K562 treated with DMSO at 1 percent for 48 hours (cell line): Measurements from ENCODE around the gene GLYR1. TPM values are rescaled to one million over a fixed set of nuclear protein-coding genes. Genes with fewer than 3 reads are reported as not detected.

Experiments used
- total RNA-seq: library from RNA; unstranded; fragments of 300-600 nt; gene quantifications from 2 replicates; pipeline ENCODE4 v1.2.3, GENCODE V29; 2022; ENCODE audit warnings: low replicate concordance; ENCODE audit errors: extremely low read depth

The GLYR1 gene
- not detected in 2 replicates for total RNA-seq

GRCh38 chr16:4846901-4847773 lies at the start of gene GLYR1, which contains the start of gene UBN1:
Gene GLYR1 (minus strand): TSS chr16:4847288. CDS start chr16:4847265, 23 bp downstream.
Gene UBN1 (plus strand): TSS chr16:4847481. CDS start chr16:4852918, 5,437 bp downstream.

DNA sequence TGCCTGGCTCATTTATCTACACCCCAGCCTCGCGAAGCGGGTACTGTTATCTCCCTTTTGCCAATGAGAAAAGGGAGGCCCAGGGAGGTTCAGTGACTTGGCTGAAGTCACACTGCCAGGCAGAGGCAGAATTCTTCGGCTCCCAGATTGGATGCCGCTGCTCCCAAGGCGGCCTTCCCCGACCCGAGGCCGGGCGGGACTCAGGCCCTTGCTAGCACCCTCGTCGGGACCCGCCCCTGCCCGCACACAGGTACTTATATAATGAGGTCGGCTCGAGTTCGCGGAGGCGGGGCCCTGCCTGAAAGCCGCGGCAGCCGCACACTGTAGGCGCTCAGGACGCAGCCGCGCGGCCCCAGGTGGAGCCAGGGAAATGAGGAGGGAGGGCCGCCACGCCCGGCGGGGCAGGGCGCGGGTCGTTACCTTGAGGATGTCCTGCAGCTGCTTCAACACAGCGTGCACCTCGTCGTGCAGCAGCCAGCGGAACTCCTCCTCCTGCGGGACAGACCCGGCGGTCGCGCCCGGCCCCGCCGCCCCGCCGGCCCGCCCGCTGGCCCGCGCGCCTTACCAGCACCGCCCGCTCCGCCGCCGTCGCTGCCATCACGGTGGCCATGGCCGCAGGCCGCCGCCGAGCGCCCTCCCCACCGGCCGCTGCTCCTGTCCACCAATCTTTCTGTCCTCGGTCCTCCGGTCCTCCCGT lies 45.0 kb downstream of the GLYR1 start, which contains the start of gene ROGDI:
Gene ROGDI (minus strand): TSS at position 672 of the 697 bp plus-strand sequence. CDS start 62 bp downstream, at position 610.

GRCh38 chr16:4795181-4795827 lies 51.8 kb downstream of the GLYR1 start, which contains the start of gene SMIM22:
Gene SMIM22 (plus strand): TSS chr16:4795369. CDS start chr16:4795735, 366 bp downstream.

DNA sequence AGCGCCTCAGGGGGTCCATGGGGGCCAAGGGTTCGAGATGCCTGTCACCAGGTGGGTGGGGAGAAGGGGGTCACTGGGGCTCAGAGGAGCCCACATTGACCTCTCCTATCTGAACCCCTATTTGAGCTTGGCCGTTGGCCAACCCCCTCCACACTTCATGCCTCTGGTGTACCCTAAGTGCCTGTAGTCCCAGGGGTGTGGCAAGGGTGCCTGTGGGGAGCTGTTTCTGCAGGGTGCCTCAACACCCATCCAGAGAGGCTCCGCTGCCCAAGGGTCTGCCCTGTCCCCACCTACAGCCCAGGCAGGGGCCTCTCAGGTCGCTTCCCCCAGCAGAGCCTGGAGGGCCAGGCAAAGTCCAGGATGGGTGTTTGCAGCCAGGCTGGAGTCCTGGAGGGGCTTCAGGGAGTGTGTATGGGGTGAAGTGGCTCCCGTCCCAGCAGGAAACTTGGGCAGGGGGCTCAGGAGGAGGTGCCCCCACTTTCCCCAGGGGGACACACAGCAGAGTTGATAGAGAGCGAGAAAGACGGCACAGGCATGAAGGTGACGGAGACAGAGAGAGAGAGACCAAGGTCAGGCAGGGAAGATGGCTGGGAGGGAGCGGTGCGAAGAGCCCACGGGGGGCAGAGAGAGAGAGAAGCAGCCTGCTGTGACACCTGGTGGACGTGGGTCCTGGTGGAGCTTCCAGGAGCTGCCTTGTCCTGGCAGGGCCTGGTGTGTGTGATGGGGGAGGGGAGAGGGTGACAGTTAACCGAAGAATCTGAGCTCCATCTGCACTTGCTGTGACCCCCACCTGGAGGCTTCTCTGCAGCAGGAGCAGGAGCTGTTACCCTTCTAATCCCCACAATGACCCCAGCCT lies 59.2 kb downstream of the GLYR1 start, which contains the start of gene SEPTIN12:
Gene SEPTIN12 (minus strand): TSS at position 719 of the 856 bp plus-strand sequence. CDS start 700 bp downstream, at position 19.

GRCh38 chr16:4766875-4767628 lies 80.0 kb downstream of the GLYR1 start, which contains the start of gene ZNF500:
Gene ZNF500 (minus strand): TSS chr16:4767162. CDS start chr16:4765978, 1,184 bp downstream.

Other genes with a start within 250 kb of the GLYR1 start
- gene UBALD1, start 232.4 kb downstream of the GLYR1 start, total RNA-seq: not detected in 2 replicates
- not detected in 2 replicates for gene MGRN1, start 222.5 kb downstream of the GLYR1 start, total RNA-seq
- not detected in 2 replicates for gene NUDT16L1, start 153.7 kb downstream of the GLYR1 start, total RNA-seq
- gene ANKS3, start 113.0 kb downstream of the GLYR1 start, total RNA-seq: not detected in 2 replicates
- gene DNAAF8, start 112.8 kb downstream of the GLYR1 start, total RNA-seq: not detected in 2 replicates
- not detected in 2 replicates for gene ZNF500, start 80.1 kb downstream of the GLYR1 start, total RNA-seq
- not detected in 2 replicates for gene SEPTIN12, start 58.9 kb downstream of the GLYR1 start, total RNA-seq
- not detected in 2 replicates for gene SMIM22, start 51.9 kb downstream of the GLYR1 start, total RNA-seq
- gene ROGDI, start 44.7 kb downstream of the GLYR1 start, total RNA-seq: not detected in 2 replicates
- not detected in 2 replicates for gene UBN1, start 193 bp upstream of the GLYR1 start, total RNA-seq
- not detected in 2 replicates for gene PPL, start 89.9 kb upstream of the GLYR1 start, total RNA-seq
- gene SEC14L5, start 111.0 kb upstream of the GLYR1 start, total RNA-seq: not detected in 2 replicates
- not detected in 2 replicates for gene NAGPA, start 186.6 kb upstream of the GLYR1 start, total RNA-seq
- gene C16orf89, start 218.7 kb upstream of the GLYR1 start, total RNA-seq: not detected in 2 replicates
- gene ALG1, start 224.6 kb upstream of the GLYR1 start, total RNA-seq: not detected in 2 replicates